ENCODE measurements around the gene KRT74.

The KRT74 gene

DNA sequence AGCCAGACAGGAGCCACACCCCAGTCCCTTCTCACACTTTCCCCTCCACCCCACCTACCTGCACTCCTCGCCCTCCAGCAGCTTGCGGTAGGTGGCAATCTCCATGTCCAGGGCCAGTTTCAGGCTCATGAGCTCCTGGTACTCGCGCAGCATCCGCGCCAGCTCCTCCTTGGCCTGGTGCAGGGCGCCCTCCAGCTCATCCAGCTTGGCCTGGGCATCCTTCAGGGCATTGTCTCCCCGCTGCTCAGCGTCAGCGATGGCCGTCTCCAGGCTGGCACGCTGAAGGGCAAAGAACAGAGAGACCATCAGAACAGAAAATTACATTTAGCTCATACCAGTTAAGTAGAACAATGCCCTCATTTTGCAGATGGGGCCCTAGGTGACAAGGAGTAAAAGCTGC lies 5.5 kb downstream of the KRT74 start:
- DNase-seq: no peak

DNA sequence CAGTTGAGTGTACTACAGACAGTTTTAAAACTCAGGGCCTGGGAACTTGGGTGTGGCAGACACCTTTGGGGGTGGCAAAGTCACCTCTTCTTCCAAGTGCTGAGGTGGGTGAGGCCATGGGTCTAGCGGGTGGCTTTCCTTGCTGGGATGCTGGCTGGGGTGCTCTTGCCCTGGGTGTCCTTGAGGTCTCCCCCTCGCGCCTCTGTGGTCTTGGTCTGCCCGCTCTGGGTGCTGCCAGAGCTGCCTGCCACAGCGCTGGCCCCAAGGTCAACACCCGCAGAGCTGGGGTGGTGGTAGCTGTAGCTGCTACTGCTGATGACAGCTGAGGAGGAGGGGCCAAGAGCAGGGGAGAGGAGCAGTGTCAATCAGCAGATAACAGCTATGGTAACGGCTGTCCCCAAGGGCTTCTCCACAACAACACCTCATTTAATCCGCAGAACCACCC lies 6.8 kb downstream of the KRT74 start:
- no peak for DNase-seq

DNA sequence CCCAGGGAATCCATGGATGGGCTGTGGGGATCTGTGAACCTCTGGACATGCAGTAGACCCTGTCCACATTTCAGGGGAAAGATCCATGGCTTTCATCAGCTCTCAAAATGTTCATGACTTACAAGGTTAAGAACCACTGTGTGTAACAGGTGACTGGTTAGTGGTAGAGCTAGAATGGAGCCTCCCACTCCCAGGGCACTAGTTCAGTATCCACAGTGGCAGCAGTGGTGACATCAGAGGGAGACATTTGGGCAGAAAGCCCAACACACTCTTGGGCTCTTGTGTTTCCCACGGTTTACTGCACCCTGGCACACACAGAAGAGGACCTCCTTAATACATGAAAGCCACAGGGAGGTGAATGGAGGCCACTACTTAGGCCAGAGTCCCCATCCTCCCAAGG lies 9.1 kb downstream of the KRT74 start:
- no peak for DNase-seq

DNA sequence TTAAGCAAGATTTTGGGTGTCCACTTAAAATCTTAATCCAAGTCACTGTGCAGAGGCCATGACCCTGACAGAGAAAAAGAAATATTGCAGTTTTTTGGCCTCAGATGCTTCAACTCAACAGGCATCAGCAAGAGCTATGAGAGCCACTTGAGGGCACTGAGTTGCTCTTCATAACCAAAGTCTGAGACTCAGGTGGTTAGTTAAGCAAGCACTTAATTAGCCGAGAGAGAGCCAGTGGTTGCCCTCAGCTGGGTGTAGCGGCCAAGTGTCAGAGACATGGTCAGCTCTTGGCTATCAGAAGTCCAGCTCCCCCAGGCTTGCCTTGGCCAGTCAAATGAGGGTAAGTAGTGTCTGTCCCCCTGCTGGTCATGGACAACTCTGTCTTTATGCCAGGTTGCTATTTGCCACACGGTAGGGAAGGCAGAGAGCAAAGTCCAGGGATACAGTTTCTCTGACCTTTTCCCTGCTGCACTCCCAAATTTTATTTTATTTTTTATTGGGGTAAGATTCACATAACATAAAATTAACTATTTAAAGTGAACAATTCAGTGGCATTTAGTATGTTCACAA lies 11.7 kb downstream of the KRT74 start:
- no peak for DNase-seq

DNA sequence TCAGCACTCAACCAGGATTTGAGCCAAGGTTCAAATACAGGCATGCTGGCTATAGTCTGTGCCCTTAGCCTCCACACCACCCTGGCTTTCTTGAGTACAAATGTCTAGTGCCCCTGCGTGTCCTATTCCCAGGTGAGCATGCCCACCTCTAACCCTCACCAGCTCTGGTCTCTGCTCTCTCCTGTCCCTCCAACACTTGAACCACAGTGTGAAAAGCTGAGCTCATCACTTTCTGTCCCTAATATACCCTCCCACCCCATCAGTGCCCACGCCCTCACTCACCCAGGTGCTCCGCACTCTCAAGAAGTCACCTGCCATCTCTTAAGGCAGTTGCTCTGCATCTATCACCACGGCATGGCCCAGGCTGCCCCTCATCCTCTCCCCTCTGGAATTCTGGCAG lies 13.7 kb downstream of the KRT74 start:
- DNase-seq: no peak

DNA sequence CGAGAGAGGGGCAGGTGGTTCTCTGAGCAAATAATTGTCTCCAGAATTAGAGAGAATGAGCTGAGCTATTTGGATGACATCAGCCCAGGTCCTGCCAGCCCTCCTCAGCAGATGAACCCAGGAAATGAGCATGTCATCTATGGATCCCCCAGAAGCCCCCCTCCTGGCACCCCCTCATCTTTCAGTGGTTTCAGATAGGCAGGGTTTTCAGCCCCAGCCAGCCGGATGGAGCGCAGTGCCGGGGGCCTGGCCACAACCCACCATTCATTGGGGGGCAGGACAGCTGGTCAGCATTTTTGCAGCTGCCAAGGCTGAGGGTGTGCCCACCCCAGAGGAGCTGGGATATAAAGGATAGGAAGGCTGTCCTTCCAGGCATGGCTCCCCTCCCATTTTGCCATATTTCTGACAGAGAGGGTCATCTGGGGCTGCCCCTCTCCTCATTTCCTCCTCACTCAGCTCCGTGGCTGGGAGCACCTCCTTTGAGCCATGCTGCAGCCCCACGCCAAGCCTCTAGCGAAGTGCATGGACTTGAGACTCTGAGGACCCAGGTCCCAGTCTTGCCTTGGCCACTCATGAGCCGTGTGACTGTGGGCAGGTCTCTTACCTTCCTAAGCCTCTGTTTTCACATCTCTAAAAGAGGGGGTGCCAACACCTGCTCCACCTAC lies 14.7 kb downstream of the KRT74 start:
- DNase-seq: no peak

DNA sequence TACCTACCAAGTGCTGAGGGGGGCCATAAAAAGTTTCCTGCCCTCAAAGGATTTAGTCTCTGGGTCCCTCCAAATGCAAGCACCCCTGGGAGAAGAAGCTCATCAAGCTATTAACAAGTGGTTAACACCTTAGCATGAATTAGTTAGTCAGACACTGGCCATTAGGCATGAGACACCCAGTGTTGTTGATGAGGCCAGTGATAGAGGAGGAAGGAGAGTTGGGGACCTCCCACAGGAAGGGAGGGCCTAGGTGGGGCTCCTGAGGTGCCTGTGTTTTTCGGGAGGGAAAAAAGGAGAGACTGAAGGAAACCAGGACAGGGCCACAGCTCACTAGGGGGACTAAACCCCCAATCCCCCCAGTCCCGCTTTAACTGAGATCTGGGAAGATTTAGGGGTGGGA lies 16.2 kb downstream of the KRT74 start:
- DNase-seq: no peak

DNA sequence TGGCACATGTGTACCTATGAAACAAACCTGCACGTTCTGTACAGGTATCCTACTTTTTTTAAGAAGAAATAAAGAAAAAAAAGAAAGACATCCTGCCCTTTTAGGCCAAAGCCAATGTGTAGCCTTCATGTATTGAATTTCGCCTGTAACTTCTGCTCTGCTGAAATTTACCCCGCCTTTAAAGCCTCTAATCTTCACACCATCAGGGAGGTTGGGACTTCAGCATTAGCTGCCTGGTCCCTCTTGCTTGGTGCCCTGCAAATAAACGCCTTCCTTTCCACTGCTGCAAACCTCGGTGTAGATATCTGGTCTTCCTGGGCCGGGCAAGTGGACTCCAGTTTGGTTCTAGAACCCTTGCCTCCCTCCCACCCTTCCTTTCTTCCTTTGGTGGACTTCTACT lies 18.1 kb downstream of the KRT74 start:
- DNase-seq: no peak

DNA sequence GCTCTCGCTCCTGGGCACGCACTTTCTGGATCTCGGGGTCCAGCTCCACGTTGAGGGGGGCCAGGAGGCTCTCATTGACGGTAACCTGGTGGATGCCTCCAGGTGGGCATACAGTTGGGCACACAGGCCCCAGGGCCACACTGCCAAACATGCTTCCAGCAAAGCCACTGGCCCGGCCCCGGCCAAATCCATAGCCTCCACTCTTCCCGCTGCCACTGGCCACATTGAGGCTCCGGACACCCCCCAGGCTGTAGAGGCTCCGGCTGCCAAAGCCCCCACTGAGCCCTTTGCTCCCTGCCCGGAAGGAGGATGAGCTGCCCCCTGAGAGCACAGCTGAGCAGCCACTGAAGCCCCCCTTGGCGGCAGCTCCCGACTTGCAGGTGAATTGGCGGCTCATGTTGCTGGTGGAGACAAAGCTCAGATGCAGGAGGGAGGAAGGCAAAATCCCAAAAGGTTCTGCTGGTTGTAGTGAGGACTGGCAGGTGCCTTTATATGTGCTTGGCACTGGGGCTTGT lies 20.9 kb downstream of the KRT74 start, which contains the start of gene KRT71:
TSS of gene KRT71 (minus strand) at position 465 of the 515 bp plus-strand sequence. CDS start at position 397, 68 bp downstream.
- no peak for DNase-seq

DNA sequence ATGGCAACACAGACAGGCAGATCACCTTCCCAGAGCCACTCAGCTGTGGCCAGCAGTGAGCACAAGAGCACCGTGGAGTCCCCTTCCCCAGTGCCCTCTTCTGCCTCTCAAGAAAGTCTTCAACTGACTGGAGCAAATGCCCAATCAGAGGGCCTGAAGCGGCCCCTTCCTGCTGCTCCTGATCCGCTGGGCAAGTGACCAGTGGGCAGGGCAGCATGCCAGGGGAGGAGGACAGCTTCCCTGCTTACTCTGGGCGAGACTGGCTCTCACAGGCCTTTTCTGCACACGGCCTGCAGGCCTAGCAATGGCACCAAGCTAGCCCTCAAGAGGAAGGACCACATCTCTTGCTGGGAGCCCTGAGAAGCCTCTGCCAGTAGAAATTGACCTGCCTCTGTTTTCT lies 21.6 kb downstream of the KRT74 start:
- DNase-seq: no peak

DNA sequence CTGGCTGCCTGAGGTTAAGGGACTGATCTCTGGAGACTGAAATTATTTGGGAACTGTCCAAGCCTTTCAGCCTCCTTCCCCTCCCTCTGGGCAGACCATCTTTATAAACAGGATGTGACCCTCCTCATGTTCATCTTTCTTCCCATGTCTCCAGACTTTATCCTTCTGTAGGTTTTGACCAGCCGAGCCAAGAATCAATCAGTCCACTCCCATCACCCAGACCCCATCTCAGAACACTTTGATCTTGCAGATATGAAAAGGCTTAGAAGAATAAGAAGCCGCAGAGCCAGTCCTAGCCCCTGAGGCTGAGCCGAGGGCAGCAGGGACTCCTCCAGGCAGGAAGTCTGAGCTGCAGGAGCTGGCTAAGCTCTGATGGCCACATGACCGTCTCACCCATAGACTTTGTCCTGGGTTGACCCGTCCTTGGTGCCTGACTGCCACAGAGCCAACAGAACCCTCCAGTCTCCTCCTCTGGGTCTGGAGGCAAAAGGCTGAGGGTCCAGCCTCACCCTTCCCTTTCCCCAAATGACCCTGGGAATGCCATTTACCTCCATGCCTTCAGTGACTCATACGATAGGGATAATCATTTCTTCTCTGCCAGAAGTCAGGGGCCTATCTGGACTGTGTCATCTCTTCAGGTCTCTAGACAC lies 22.3 kb downstream of the KRT74 start:
- no peak for DNase-seq

DNA sequence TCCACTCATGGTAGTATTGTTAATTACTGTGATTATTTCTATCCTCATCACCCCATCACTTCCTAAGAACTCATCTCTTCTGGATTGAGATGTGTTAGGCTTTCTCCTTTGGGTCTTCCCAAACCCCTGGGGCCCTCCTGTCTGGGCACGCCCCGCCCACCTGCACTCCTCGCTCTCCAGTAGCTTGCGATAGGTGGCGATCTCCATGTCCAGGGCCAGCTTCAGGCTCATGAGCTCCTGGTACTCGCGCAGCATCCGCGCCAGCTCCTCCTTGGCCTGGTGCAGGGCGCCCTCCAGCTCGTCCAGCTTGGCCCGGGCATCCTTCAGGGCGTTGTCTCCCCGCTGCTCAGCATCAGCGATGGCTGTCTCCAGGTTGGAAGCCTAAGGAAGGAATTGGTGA lies 27.5 kb downstream of the KRT74 start:
- DNase-seq: no peak

DNA sequence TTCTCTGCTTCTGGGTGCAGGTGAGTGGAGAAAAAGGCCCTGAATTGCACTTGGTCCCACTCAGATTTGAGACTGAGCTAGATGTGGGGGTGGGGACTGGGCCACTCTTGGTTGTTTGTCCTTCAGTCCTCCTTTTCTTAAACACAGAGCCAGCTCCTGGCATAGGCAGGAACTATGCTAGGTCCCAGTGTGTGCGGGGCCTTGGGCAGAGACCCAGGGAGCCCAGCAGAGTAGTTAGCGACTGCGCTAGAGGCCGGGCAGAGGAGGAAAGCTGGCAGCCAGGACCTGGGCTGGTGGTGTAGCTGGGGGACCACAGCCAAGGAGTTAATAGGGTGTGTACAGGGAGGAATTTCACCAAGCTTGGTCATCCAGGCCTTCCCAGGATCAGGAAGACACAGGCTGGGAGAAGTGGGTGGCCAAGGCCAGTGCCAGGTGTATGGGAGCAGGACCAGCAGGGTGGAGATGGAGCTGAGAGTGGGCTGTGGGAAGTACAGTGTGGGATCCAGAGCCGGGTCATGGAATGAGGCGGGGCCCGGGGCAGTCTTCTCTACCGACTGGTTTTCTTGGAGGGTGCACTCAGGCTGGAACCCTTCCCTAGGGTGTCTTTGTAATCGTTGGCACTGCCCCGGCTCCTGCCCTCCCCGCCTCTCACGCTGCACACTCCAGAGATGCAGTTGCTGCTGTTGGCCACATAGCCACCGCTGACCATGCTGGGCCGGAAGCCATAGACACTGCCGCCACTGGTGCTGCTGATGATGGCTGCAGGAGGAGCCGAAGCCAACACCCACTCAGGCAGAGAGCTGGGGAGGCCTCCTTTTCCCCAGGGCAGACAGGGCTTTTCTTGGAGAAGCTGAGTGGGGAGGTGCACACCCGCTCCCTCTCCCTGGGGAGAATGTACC lies 29.4 kb downstream of the KRT74 start:
- DNase-seq: no peak

DNA sequence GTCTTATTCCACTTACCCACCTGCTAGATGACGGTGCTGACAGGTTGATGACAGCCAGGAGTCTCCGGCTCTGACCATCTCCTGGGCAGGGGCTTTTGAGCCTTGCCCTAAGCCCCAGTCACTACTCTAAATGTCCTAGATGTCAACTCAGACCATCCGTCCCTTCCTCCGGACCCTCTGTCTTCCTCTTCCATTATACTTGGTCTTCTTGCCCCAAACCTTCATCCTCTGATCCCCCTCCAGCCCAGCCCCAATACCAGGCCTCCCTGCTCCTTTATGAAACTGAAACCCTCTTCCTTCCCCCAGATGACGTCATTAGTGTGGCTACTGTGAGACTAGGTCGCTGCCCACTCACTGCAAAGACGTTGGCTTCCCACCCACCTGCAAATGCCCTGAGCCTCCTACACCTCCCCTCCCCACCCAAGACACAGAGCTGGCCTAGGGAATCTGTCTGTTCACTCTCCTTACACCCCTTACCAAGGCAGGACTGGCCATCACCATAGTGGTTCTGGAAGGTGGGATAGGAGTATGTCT lies 30.8 kb downstream of the KRT74 start:
- DNase-seq: no peak

DNA sequence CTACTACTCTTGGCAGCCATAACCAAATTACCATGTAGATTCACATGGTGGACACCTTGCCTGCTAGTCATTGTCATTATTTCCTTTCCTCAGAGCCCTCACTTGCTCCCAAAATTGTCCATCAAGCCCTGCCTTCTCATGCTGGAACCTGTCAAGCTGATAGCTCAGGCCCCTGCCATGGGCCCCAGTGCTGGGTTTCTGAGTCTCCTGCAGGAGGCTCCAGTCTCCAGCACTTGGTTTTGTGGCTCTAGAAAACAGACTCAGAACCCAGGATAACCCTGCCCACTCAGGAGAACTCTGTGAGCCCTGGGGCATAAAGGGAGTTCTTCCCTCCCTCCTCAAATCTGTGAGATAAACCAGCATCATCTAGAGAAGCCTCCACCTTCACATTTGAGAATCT lies 31.5 kb downstream of the KRT74 start:
- no peak for DNase-seq

DNA sequence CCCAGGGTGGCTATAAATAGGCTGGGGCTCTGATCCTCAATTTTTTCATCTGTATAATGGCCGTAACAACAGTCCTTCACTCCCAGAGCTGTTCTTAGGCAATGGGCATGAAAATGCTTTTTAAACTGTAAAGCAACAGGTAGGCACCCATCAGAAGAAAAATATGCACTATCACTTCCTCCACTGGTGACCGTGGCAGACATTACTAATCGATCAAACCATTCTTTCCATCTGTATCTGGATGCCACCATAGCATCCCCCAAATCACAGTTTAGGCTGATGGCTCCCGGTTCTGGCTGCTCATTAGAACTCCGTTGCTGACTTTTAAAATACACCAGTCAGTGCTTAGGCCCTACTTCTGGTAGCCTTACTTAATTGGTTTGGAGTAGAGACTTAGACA lies 31.9 kb downstream of the KRT74 start:
- no peak for DNase-seq

DNA sequence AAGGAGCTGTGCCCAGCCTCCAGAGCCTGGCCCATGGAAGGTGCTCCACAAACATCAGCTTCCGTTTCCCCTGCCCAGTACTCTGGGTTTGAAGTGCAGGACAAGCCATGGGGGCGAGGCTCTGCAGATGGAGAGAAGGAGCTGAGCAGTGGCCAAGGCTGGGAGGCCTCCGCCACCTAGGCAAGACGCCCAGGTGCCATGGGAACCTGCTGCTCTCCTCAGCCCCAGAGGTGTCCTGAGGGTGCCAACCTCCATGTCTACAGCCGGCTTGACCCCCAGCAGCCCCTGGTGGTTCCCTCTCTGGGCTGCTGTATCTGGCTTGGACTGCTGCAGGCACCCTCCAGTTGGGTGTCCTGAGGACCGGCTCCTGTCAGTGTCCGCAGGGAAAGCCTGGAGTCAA lies 33.1 kb downstream of the KRT74 start:
- no peak for DNase-seq

DNA sequence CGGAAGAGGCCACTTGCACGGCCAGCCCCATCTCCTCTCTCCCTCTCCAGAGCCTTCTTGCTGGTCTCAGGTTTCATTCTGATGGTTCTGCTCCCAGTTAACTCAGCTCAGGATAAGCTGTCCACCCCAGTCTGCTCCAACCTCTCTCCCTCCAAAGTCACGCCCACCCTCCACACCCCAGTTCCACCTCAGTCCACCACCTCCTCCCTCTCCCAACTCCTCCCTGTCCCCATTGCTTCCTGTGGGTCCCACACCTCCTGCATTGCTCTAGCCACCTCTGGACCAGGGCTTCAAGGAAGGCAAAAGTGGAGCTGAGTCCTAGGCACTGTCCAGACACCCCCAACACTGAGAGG lies 33.8 kb downstream of the KRT74 start:
- DNase-seq: no peak

DNA sequence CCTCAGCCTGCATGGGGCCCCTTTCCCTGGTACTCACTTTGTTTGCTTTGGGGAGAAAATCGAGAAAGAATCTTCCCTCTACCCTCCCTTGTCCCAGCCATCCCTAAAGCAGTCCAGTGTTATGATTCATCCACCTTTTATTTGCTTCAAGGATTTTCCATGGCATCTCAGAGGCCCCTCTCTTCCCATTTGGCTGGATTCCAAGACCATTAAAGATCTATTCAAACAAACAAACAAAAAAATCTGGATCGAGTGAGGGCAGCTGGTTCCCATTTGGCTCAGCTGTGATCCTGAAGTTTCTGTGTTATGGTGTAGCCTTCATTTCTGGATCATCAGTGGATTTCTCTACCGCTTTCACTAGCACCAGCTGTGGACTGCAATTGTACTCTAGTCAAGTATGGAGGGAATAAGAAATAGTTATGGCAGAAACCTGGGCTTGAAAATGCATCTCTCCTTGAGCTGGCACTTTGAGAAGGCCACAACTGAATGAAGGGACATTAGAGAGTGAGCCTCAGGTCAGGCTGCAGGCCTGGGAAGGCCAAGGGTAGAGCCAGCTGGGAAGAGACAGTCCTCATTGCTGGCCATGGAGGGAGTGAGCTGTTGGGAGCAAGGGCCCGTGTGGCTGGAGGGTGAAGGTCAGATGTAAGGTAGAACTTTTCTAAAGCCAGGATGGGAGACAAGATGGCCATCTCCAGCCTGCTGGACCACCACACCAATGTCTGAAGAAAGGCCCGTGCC lies 34.4 kb downstream of the KRT74 start:
- DNase-seq: no peak

DNA sequence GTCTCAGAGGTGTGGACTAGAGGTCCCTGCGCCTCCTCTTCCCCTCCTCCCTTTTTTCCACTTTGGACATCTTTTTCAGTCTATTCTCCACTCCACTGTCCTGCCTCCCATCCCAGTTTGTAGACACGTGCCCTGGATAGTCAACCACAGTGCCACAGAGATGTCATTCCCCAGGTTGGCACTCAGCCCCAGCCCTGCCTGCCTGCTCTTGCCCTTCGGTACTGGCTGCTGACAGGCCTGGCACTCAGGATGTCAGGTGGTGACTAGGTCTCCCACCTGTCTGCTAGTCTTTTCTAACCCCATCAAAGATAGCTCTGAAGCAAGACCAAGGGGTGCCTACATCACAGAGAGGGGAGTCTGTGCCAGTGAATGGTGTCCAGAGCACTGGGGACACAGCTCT lies 36.5 kb downstream of the KRT74 start:
- no peak for DNase-seq

DNA sequence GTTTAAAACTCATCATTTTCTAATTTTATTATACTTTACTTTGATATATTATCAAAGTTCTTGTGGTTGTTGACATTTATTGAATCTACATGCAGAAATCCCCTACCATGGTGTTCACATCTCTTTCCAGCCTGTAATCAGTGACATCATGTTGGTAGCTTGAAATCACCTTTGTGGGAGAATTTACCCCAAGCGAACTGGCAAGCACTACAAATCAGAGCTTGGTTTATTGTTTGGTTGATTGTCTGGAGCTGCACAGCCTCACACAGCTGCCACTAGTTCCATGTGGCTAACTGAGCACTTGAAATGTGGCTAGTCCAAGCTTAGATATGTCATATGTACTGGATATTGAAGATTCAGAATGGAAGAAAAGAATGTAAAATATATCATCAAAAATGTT lies 38.1 kb downstream of the KRT74 start:
- DNase-seq: no peak

DNA sequence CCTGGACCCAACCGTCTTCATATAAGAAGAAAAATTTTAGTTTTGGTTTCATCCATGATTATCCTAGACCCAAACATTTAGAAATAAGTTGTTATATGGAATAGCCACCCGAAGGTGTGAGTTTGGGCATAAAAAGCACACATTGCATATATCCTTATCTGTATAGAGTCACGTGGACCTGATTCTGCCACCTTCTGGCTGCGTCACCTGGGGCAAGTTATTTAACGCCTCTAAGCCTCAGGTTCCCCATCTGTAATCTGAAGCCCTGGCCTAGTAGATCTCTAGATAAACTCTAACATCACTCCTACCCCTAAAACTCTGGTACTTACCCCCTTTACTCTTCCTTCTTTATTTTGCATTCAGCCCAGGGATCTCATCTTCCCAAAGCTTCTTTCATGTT lies 39.2 kb downstream of the KRT74 start:
- DNase-seq: no peak
